Bronchial epithelial cell (primary cell): ENCODE measurements around the gene MT1X. TPM values are rescaled to one million over a fixed set of nuclear protein-coding genes. Genes with fewer than 3 reads are reported as not detected.

ENCODE experiments used
- DNase-seq: peaks from one replicate; pipeline ENCODE4 v3.0.0-alpha.2; 2010; ENCODE audit warnings: low read depth
- FAIRE-seq: peaks from 2 replicates; lab custom pipeline; 2011; peaks lifted over from hg19 to GRCh38; lab: Jason Lieb, UNC
- H3K27me3 ChIP-seq: 2 replicates; pipeline ENCODE4 v1.5.1; 2011; ENCODE audit warnings: low read length; ENCODE audit not compliant: control insufficient read depth, insufficient read depth
- H3K36me3 ChIP-seq: 2 replicates; pipeline ENCODE4 v1.5.1; 2011; ENCODE audit warnings: low read length; ENCODE audit not compliant: control insufficient read depth, insufficient read depth
- H3K4me3 ChIP-seq: 2 replicates; pipeline ENCODE4 v1.5.1; 2011; ENCODE audit warnings: mild to moderate bottlenecking, low read depth, low read length, control low read depth
- CTCF ChIP-seq: IDR thresholded peaks from 2 replicates; pipeline ENCODE4 v1.5.1; 2011; ENCODE audit warnings: mild to moderate bottlenecking, moderate library complexity, low read length, control low read depth, inconsistent platforms; ENCODE audit not compliant: insufficient read depth, severe bottlenecking
- total RNA-seq: library from RNA; depleted of rRNA; stranded (reverse); fragments of >200 nt; gene quantifications from 2 replicates; pipeline ENCODE4 v1.2.1, GENCODE V29; 2014

MT1X gene
- 212 and 261 TPM in 2 replicates for total RNA-seq

DNA sequence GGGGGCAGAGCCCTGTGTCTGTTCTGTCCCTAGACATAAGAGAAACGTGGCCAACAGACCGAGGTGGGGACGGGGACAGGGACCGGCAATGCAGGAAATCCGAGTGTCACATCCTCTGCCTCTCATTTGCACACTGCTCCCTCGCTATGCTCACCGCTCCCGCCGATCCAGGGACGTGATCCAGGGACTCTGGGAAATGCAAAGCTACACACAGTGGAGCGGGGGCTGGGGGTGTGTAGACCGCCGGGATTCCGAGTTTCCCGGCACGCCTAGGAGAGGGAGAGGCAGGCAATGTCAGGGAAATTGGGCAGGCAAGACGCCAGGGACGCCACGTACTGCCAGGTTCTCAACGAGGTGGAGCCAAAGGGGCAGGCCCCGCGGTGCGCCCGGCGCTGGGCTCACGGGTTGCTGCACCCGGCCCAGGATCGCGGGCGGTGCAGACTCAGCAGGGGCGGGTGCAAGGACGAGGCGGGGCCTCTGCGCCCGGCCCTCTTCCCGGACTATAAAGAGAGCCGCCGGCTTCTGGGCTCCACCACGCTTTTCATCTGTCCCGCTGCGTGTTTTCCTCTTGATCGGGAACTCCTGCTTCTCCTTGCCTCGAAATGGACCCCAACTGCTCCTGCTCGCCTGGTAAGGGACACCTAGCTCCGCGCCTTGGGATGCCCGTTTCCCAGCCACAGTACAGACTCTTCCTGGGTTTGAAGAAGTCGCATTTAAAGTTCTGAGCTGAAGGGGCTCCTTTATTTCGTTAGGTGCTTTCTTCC, at the start of gene MT1X:
MT1X (plus strand) TSS at position 532 of the 764 bp plus-strand sequence; CDS start at position 603, 71 bp downstream.
- peak; percentile 1 for TF ChIP-seq CTCF
- peak within 1 kb of the TSS; percentile 95 for H3K4me3 ChIP-seq
- peaks cover 9% of the 10 kb centered on the region for H3K36me3 ChIP-seq
- H3K27me3 ChIP-seq: no peaks in the 10 kb centered on the region
- FAIRE-seq: no peak
- peak; percentile 85 for DNase-seq

DNA sequence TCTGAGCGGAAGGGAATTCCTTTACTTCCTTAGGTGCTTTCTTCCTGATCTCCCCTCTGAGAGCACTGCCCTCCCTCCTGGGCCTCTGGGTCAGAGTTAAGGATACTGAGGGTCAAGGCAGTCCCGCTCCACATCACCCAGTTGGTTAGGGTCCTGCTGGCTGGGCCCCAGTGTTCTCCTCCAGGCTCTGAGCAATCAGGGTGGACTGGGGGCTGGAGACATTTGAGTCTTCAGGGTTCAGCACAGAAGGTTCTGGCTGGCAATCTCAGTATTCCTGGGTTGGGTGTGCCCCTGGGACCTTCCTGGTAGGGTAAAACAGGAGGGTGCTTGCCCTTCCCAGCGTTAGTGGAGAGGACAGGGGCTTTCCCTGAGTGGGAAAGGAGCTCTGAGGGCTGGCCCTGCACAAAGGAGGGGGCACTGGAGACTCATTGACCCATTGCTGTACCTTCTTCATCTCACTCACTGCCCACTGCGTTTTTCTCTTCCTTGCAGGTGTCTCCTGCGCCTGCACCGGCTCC, 49.4 kb upstream of the MT1X start:
- H3K36me3 ChIP-seq: no peaks in the 10 kb centered on the region
- FAIRE-seq: no peak
- no peak for DNase-seq
- no peak for TF ChIP-seq CTCF
- peaks cover 25% of the 10 kb centered on the region for H3K27me3 ChIP-seq
- H3K4me3 ChIP-seq: no peak overlapping the region

DNA sequence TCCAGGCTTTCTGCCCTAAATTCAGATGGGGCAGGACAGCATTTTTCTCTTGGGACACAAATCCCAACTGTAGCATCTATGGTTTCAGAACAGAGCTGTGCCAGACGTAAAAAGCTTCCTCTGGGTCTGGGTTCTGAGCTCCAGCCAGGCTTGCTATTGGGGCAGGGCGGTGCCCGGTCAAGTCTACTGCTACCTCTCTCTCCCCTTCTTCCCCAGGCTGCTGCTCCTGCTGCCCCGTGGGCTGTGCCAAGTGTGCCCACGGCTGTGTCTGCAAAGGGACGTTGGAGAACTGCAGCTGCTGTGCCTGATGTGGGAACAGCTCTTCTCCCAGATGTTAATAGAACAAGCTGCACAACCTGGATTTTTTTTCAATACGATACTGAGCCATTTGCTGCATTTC, 48.7 kb upstream of the MT1X start:
- H3K36me3 ChIP-seq: no peaks in the 10 kb centered on the region
- no peak overlapping the region for H3K4me3 ChIP-seq
- H3K27me3 ChIP-seq: peaks cover 28% of the 10 kb centered on the region
- DNase-seq (no peak), FAIRE-seq (no peak)
- no peak for TF ChIP-seq CTCF

- FAIRE-seq: no peak
- Histone ChIP-seq H3K36me3 (no peaks in the 10 kb centered on the region), H3K27me3 (peaks cover 28% of the 10 kb centered on the region), H3K4me3 (no peak overlapping the region)
- DNase-seq: no peak
- TF ChIP-seq CTCF: no peak
Observed at GRCh38 chr16:56634715-56635440, 47.4 kb upstream of the MT1X start.

DNA sequence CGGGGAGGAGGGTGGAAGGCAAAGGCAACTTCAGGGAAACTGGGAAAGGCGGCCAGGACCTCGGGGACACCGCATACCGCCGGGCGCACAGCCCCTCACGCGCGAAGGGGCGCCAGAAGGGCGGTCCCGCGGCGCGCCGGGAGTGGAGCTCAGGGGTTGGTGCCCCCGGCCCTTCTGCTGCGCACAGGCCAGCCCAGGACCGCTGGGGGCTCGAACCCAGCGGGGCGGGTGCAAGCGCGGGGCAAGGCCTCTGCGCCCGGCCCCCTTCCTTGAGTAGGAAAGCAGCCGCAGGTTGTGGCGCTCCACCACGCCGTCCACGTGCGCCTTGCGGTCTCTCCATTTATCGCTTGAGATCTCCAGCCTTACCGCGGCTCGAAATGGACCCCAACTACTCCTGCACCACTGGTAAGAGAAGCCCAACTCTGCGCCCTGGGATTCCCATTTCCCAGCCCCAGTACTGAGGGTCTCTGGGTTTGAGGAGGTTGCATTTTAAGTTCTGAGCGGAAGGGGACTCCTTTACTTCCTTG, 46.8 kb upstream of the MT1X start:
- no peak for TF ChIP-seq CTCF
- FAIRE-seq (no peak), DNase-seq (no peak)
- Histone ChIP-seq H3K4me3 (no peak overlapping the region), H3K36me3 (no peaks in the 10 kb centered on the region), H3K27me3 (peaks cover 28% of the 10 kb centered on the region)
